BJ (cell line): ENCODE results near the gene ZBED4. TPM values are rescaled to one million over a fixed set of nuclear protein-coding genes. Genes with fewer than 3 reads are reported as not detected.

ENCODE experiments used
- CTCF ChIA-PET: fragments of 350-600 bp; formaldehyde crosslinking; extraction: SDS; loops from one replicate; lab custom pipeline; 2021; ENCODE audit warnings: antibody characterized with exemption, inconsistent platforms; lab: Yijun Ruan, JAX
- POLR2A ChIA-PET: fragments of 300-600 bp; sonication (Branson Sonifier 250); formaldehyde crosslinking; extraction: SDS; loops from one replicate; lab custom pipeline; 2021; ENCODE audit warnings: antibody characterized with exemption; lab: Charles Lee
- DNase-seq: peaks from one replicate; pipeline ENCODE4 v3.0.0-alpha.2; 2011; ENCODE audit warnings: low read depth
- H3K27me3 ChIP-seq: 2 replicates; pipeline ENCODE4 v1.6.0; 2011; ENCODE audit warnings: low read length; ENCODE audit not compliant: control insufficient read depth, insufficient read depth
- H3K36me3 ChIP-seq: 2 replicates; pipeline ENCODE4 v1.5.1; 2011; ENCODE audit warnings: low read length; ENCODE audit not compliant: control insufficient read depth, insufficient read depth
- H3K4me3 ChIP-seq: 2 replicates; pipeline ENCODE4 v1.5.1; 2011; ENCODE audit warnings: low read depth, mild to moderate bottlenecking, control low read depth, low read length
- CTCF ChIP-seq: IDR thresholded peaks from 2 replicates; pipeline ENCODE4 v1.5.1; 2011; ENCODE audit warnings: low read depth, mild to moderate bottlenecking, control low read depth, inconsistent platforms, low read length, moderate library complexity; ENCODE audit not compliant: insufficient read depth
- polyA plus RNA-seq: library from polyadenylated mRNA; depleted of rRNA; stranded (reverse); fragments of >200 nt; gene quantifications from 2 replicates; pipeline ENCODE4 v1.2.3, GENCODE V29; 2011

ZBED4 gene
- polyA plus RNA-seq, 1 experiment = 4.5 TPM

- Histone ChIP-seq H3K36me3 (peaks cover 15% of the 10 kb centered on the region), H3K27me3 (no peaks in the 10 kb centered on the region), H3K4me3 (no peak overlapping the region)
- ChIA-PET CTCF (no interaction called here), POLR2A (no interaction called here)
- no peak for DNase-seq
- TF ChIP-seq CTCF = no peak
These were observed 58.4 kb downstream of the ZBED4 start for GRCh38 chr22:49911881-49912625.

GRCh38 chr22:49913026-49913425 lies 59.4 kb downstream of the ZBED4 start:
- H3K36me3 ChIP-seq = peaks cover 13% of the 10 kb centered on the region
- no peak for DNase-seq
- ChIA-PET CTCF (no interaction called here), POLR2A (no interaction called here)
- TF ChIP-seq CTCF = no peak
- no peaks in the 10 kb centered on the region for H3K27me3 ChIP-seq
- no peak overlapping the region for H3K4me3 ChIP-seq

- no peak overlapping the region for H3K4me3 ChIP-seq
- POLR2A ChIA-PET = no interaction called here
- no peak for DNase-seq
- CTCF ChIA-PET = no interaction called here
- H3K36me3 ChIP-seq = peaks cover 13% of the 10 kb centered on the region
- no peak for TF ChIP-seq CTCF
- no peaks in the 10 kb centered on the region for H3K27me3 ChIP-seq
These were observed 59.8 kb downstream of the ZBED4 start for GRCh38 chr22:49913446-49913845.

GRCh38 chr22:49914256-49914655 lies 60.6 kb downstream of the ZBED4 start:
- H3K4me3 ChIP-seq = no peak overlapping the region
- no peak for DNase-seq
- H3K27me3 ChIP-seq = no peaks in the 10 kb centered on the region
- ChIA-PET CTCF (interaction anchor here (0.7 kb wide), 1 partner anchor 116 kb away, joined by 3 read pairs; no protein-coding TSS in a partner anchor), POLR2A (no interaction called here)
- H3K36me3 ChIP-seq = peaks cover 11% of the 10 kb centered on the region
- TF ChIP-seq CTCF = no peak

GRCh38 chr22:49915610-49916009 lies 62.0 kb downstream of the ZBED4 start:
- CTCF ChIA-PET = no interaction called here
- H3K27me3 ChIP-seq = no peaks in the 10 kb centered on the region
- no peak for DNase-seq
- no peak overlapping the region for H3K4me3 ChIP-seq
- no peak for TF ChIP-seq CTCF
- POLR2A ChIA-PET = no interaction called here
- H3K36me3 ChIP-seq = peaks cover 11% of the 10 kb centered on the region
